ENCODE measurements around the gene PLXNB2. TPM values are rescaled to one million over a fixed set of nuclear protein-coding genes. Genes with fewer than 3 reads are reported as not detected.

Gene PLXNB2
- polyA plus RNA-seq, 1 of the 3 experiments (the other 2 are of a cell fraction) = 108 TPM

DNA sequence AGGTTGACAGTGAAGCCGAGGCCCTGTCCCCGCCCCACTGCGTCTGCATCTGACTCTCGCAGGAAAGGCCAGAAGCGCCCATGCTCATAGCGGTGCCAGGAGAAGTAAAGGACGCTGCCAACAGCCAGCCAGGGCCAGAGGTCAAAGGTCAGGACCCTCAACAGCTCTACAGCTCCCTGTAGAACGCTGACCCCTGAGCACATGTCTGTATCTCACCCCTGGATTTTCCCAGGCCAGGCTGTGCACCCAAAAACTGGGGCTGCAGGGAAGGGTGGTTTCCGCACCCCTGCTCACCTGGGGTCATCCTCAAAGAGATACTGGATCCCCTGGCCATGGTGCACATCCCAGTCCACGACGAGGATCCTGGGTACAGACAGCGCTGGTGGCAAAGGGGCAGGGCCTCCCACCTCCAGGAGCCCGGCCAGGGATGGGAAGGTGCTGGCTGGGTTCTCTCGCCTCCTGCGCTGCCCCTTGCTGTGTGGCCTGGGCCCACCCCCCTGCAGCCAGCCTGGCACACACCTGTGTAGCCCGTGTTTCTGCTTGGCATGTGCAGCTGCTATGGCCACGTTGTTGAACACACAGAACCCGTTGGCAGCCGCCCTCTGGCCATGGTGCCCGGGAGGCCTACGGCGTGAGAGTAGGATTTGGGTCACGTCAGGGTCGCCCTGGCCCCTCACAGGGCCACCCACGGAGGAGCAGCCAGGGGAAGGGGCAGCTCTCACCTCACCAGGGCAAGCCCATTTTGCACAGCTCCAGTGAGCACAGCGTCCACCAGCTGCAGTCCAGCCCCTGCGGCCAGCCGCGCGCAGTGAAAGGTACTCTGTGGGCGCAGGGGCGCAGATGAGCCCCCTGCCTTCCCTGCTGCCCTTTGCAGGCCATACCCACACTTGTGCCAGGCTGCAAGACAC lies 57.9 kb downstream of the PLXNB2 start:
- Histone ChIP-seq H3K27me3 (ENCODE audit: insufficient read depth) (no peaks in the 10 kb centered on the region), H3K27ac (ENCODE audit: low read depth in 2 of 2, low read length in 1 of 2) (peak overlapping the region; percentile 62 to 86; a peak in 2 of 4 replicates), H3K4me2 (peak overlapping the region; percentile 99), H3K4me1 (ENCODE audit: control insufficient read depth in 1 of 2, insufficient read depth in 2 of 2, low read depth in 1 of 2, low read length in 1 of 2) (peaks cover 9 to 59% of the 10 kb centered on the region in 2 experiments; a peak in 2 of 4 replicates), H3F3A (replicated peaks; ENCODE audit: insufficient read depth) (peaks cover 32% of the 10 kb centered on the region), H3K9me2 (no peaks in the 10 kb centered on the region), H3K36me3 (replicated peaks in 1 of 2; ENCODE audit: control insufficient read depth in 1 of 2, insufficient read depth in 2 of 2, low read length in 1 of 2) (peaks cover 5 to 30% of the 10 kb centered on the region in 2 experiments), H4K20me1 (ENCODE audit: insufficient read depth) (0 out of 2 replicates have a peak, but pooled peaks cover 7% of the 10 kb centered on the region), H2AFZ (ENCODE audit: low read depth) (no peak overlapping the region), H3K9me3 (no peaks in the 10 kb centered on the region), H3K4me3 (ENCODE audit: low read depth in 2 of 2, low read length in 1 of 2) (peak overlapping the region; percentile 80 to 89; a peak in 3 of 4 replicates), H3K9ac (0 out of 2 replicates have a peak overlapping the region, but pooled peaks have one; percentile 92), H3K79me2 (ENCODE audit: insufficient read depth) (peaks cover 33% of the 10 kb centered on the region)
- CTCF ChIA-PET = interaction anchor here (0.7 to 4.3 kb wide), 8 partner anchors 8 to 276 kb away, joined by 3 to 72 read pairs (median 19); partner anchors contain the start of genes DENND6B, MAPK11 and SCO2
- no peak for DNase-seq
- TF ChIP-seq, protein P1, sequence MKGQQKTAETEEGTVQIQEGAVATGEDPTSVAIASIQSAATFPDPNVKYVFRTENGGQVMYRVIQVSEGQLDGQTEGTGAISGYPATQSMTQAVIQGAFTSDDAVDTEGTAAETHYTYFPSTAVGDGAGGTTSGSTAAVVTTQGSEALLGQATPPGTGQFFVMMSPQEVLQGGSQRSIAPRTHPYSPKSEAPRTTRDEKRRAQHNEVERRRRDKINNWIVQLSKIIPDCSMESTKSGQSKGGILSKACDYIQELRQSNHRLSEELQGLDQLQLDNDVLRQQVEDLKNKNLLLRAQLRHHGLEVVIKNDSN (IDR thresholded peaks at IDR 0.05; ENCODE audit: borderline replicate concordance, low read depth) = no peak
- TF ChIP-seq NFIC (IDR thresholded peaks at IDR 0.05; ENCODE audit: borderline replicate concordance) (no peak), EZH2phosphoT487 (IDR thresholded peaks at IDR 0.05; ENCODE audit: borderline replicate concordance, low read depth) (no peak), SMC3 (IDR thresholded peaks at IDR 0.05; ENCODE audit: low read depth, low read length) (no peak), JUND (IDR thresholded peaks at IDR 0.05) (no peak), FOSL2 (IDR thresholded peaks at IDR 0.05; ENCODE audit: borderline replicate concordance, low read depth) (no peak), MXI1 (IDR thresholded peaks at IDR 0.05; ENCODE audit: low read depth, low read length) (no peak), RAD21 (IDR thresholded peaks at IDR 0.05; ENCODE audit: low read length) (no peak)
- TF ChIP-seq, protein P2, sequence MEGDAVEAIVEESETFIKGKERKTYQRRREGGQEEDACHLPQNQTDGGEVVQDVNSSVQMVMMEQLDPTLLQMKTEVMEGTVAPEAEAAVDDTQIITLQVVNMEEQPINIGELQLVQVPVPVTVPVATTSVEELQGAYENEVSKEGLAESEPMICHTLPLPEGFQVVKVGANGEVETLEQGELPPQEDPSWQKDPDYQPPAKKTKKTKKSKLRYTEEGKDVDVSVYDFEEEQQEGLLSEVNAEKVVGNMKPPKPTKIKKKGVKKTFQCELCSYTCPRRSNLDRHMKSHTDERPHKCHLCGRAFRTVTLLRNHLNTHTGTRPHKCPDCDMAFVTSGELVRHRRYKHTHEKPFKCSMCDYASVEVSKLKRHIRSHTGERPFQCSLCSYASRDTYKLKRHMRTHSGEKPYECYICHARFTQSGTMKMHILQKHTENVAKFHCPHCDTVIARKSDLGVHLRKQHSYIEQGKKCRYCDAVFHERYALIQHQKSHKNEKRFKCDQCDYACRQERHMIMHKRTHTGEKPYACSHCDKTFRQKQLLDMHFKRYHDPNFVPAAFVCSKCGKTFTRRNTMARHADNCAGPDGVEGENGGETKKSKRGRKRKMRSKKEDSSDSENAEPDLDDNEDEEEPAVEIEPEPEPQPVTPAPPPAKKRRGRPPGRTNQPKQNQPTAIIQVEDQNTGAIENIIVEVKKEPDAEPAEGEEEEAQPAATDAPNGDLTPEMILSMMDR (IDR thresholded peaks at IDR 0.05) = no peak
- WGBS (ENCODE audit: low lambda C conversion rate) = 93% methylated on average over 8 of the region's 32 CpGs
- POLR2A ChIA-PET = interaction anchor here (1.2 to 2.1 kb wide), 2 partner anchors 11 to 13 kb away, joined by 4 to 10 read pairs; no protein-coding TSS in a partner anchor

All from SK-N-SH (cell line).